Stimulated activated CD4-positive, alpha-beta T cell treated with anti-CD3 and anti-CD28 coated beads, TNF-alpha, amount 100 ng/mL, for 1 hour (primary cell): ENCODE measurements around the gene SRGN.
"Not testable (repeated sequence)": the region's sequence is repeated elsewhere in the genome, so short reads cannot be mapped to it uniquely, and the experiment has no call there.

ENCODE experiments used
- DNase-seq, 3 donors: peaks; one replicate each; pipeline ENCODE4 v3.0.0-alpha.2; 2020; ENCODE audit warnings: low read depth in 3 of 3, low spot score in 1 of 3

SRGN gene

GRCh38 chr10:69125554-69125953, 37.7 kb downstream of the SRGN start:
- no peak for DNase-seq

- no peak for DNase-seq
These were observed 42.3 kb downstream of the SRGN start for GRCh38 chr10:69130251-69130650.

DNA sequence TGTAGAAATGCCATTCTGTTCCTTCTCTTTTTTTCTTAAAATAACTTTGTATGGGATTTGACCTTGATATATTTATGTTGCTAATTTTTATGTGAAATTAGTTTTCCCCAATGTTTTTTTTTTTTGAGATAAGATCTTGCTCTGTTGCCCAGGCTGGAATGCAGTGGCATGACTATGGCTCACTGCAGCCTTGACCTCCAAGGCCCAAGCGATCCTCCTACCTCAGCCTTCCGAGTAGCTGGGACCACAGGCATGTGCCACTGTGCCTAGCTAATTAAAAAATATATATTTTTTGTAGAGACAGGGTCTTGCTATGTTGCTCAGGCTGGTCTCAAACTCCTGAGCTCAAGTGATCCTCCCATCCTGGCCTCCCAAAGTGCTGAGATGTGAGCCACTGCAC, 52.1 kb downstream of the SRGN start:
- no peak for DNase-seq

GRCh38 chr10:69141304-69141703, 53.4 kb downstream of the SRGN start:
- no peak for DNase-seq

DNA sequence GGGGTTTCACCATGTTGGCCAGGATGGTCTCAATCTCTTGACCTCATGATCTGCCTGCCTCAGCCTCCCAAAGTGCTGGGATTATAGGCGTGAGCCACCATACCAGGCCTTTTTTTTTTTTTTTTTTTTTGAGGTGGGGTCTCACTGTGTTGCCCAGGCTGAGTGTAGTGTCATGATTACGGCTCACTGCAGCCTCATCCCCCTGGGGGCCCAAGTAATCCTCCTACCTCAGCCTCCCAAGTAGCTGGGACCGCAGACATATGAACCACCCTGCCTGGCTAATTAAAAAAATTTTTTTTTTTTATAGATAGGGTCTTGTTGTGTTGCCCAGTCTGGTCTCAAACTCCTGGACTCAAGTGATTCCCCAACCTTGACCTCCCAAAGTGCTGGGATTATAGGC, 54.2 kb downstream of the SRGN start:
- not testable (repeated sequence) for DNase-seq

- DNase-seq = no peak
These were observed 55.1 kb downstream of the SRGN start for GRCh38 chr10:69142983-69143382.

DNA sequence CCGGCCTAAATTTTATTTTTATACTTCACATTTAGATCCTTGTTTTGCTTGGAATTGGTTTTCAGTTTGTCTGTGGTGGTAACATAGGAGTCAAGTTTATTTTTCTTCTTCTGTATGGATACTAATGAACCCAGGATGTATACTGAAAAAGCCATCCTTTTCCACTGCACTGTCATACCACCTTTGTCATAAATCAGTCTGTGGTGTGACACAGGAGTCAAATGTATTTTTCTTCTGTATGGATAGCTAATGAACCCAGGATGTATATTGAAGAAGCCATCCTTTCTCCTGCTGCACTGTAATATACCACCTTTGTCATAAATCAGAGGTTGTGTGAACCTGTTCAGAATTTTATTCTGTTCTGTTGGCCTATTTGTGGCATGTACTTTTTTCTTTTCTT, 57.4 kb downstream of the SRGN start:
- no peak for DNase-seq

DNA sequence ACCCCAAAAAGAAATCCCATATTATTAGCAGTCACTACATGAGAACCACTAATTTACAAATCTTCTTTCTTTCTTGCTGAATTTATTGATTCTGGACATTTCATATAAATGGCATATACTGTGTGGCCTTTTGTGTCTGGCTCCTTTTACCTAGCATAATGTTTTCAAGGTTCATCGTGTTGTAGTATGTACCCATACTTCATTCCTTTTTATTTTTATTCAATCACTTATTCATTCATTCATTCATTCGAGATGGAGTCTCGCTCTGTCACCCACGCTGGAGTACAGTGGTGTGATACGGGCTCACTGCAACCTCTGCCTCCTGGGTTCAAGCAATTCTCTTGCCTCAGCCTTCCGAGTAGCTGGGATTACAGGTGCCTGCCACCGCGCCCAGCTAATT, 58.0 kb downstream of the SRGN start:
- no peak for DNase-seq

GRCh38 chr10:69146759-69147158, 58.9 kb downstream of the SRGN start:
- no peak for DNase-seq

DNA sequence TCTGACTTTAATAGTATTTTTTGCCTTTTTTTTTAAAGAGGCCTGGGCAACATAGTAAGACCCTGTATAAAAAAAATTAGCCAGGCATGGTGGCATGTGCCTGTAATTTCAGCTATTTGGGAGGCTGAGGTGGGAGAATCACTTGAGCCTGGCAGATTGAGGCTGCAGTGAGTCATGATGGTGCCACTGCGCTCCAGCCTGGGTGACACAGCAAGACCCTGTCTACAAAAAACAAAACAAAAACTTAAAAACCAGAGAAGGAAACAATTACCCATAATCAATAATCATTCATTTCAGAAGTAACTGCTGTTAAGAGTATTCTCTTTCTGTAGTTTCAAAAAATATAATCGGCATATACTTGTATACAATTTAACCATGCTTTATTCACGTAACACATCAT, 64.1 kb downstream of the SRGN start:
- no peak for DNase-seq

DNA sequence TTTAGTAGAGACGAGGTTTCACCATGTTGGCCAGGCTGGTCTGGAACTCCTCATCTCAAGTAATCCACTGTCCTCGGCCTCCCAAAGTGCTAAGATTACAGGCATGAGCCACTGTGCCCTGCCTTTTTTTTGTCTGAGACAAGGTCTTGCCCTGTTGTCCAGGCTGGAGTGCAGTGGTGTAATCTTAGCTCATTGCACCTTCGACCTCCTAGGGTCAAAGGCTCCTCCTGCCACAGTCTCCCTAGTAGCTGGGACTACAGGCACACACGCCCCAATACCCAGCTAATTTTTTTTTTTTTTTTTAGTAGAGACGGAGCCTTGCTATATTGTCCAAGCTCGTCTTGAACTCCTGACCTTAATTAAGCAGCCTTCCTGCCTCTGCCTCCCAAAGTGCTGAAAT, 65.3 kb downstream of the SRGN start:
- DNase-seq = no peak
